Stromal cell of bone marrow (primary cell): ENCODE results near the gene EYA2.

ENCODE experiments used
- DNase-seq: peaks from one replicate; pipeline ENCODE4 v3.0.0-alpha.2; 2012; ENCODE audit warnings: low read depth

Gene EYA2

GRCh38 chr20:47227119-47227518 lies 332.5 kb downstream of the EYA2 start:
- DNase-seq = no peak

- DNase-seq = no peak
Measured at GRCh38 chr20:47227576-47227975, 332.9 kb downstream of the EYA2 start.

- no peak for DNase-seq
Measured at GRCh38 chr20:47228654-47229053, 334.0 kb downstream of the EYA2 start.

GRCh38 chr20:47230811-47231256 lies 336.2 kb downstream of the EYA2 start:
- DNase-seq = peak; percentile 7

- peak; percentile 54 for DNase-seq
Measured at GRCh38 chr20:47231382-47232039, 336.9 kb downstream of the EYA2 start.

GRCh38 chr20:47232518-47232917 lies 337.9 kb downstream of the EYA2 start:
- DNase-seq = no peak

- DNase-seq = peak; percentile 88
Measured at GRCh38 chr20:47233333-47234188, 338.9 kb downstream of the EYA2 start.

- DNase-seq = no peak
Measured at GRCh38 chr20:47235111-47235510, 340.5 kb downstream of the EYA2 start.

GRCh38 chr20:47235853-47236638 lies 341.4 kb downstream of the EYA2 start:
- no peak for DNase-seq

GRCh38 chr20:47236639-47236900 lies 341.9 kb downstream of the EYA2 start:
- no peak for DNase-seq

- no peak for DNase-seq
Measured at GRCh38 chr20:47237715-47238114, 343.1 kb downstream of the EYA2 start.
